Uterus (tissue), 4 donors: Measurements from ENCODE around the gene BAZ1B. TPM values are rescaled to one million over a fixed set of nuclear protein-coding genes. Genes with fewer than 3 reads are reported as not detected.

Experiments
- DNase-seq, 2 donors: peaks; one replicate each; pipeline ENCODE4 v3.0.0-alpha.2; 2019 to 2020
- H3K27ac ChIP-seq, 2 donors: fragments of 200-600 bp; sonication (generic); 1 replicate in 1 of 2; 2 replicates in 1 of 2; pipeline ENCODE4 v1.5.1; 2016 to 2018
- H3K27me3 ChIP-seq, 2 donors: fragments of 200-600 bp; sonication (generic); one replicate each; pipeline ENCODE4 v1.5.1; 2018 to 2019; ENCODE audit warnings: control low read depth in 1 of 2
- H3K36me3 ChIP-seq, 2 donors: fragments of 200-600 bp; sonication (generic); one replicate each; pipeline ENCODE4 v1.5.1; 2019; ENCODE audit warnings: control low read depth in 1 of 2
- H3K4me1 ChIP-seq, 2 donors: fragments of 200-600 bp; sonication (generic); one replicate each; pipeline ENCODE4 v1.5.1; 2018 to 2019; ENCODE audit warnings: control low read depth in 1 of 2
- H3K4me3 ChIP-seq, 2 donors: fragments of 200-600 bp; sonication (generic); 1 replicate in 1 of 2; 2 replicates in 1 of 2; pipeline ENCODE4 v1.5.1; 2018 to 2019; ENCODE audit warnings: mild to moderate bottlenecking in 1 of 2
- H3K9me3 ChIP-seq, 2 donors: fragments of 200-600 bp; sonication (generic); one replicate each; pipeline ENCODE4 v1.5.1; 2019; ENCODE audit warnings: control low read depth in 1 of 2
- CTCF ChIP-seq, 4 experiments: fragments of 200-600 bp in 2 of 4; fragments of 450-650 bp in 2 of 4; sonication (generic) in 2 of 4; IDR thresholded peaks; one replicate each; pipeline ENCODE4 v1.5.1; 2016 to 2019; ENCODE audit warnings: antibody characterized with exemption in 4 of 4, mild to moderate bottlenecking in 2 of 4, moderate library complexity in 1 of 4
- POLR2A ChIP-seq, 2 donors: fragments of 450-650 bp; IDR thresholded peaks; one replicate each; pipeline ENCODE4 v1.6.1; 2016; ENCODE audit warnings: antibody characterized with exemption in 2 of 2, mild to moderate bottlenecking in 1 of 2, moderate library complexity in 1 of 2
- intact Hi-C: fragments of 100-400 bp; cut with DNase I; formaldehyde crosslinking; loops from one replicate; pipeline ENCODE4 v1.15.1; 2023; ENCODE audit warnings: low total_unique reads
- total RNA-seq, 4 donors: library from RNA; depleted of rRNA in 3 of 4; stranded (reverse); fragments of >200 nt in 3 of 4; gene quantifications; one replicate each; pipeline versions ENCODE4 v1.1.0 to v1.2.4, GENCODE V29; 2014 to 2023
- donor health status: DM: yes; HTN: yes; CAD: no.

Gene BAZ1B
- total RNA-seq, 4 donors from 2014 or later: 29.5 to 79.5 (median 59.8) TPM

GRCh38 chr7:73438547-73439409, 83.3 kb downstream of the BAZ1B start:
- no peaks in the 10 kb centered on the region for H3K36me3 ChIP-seq
- TF ChIP-seq POLR2A (IDR thresholded peaks at IDR 0.05): no peak
- no peak for TF ChIP-seq CTCF (IDR thresholded peaks at IDR 0.05)

DNA sequence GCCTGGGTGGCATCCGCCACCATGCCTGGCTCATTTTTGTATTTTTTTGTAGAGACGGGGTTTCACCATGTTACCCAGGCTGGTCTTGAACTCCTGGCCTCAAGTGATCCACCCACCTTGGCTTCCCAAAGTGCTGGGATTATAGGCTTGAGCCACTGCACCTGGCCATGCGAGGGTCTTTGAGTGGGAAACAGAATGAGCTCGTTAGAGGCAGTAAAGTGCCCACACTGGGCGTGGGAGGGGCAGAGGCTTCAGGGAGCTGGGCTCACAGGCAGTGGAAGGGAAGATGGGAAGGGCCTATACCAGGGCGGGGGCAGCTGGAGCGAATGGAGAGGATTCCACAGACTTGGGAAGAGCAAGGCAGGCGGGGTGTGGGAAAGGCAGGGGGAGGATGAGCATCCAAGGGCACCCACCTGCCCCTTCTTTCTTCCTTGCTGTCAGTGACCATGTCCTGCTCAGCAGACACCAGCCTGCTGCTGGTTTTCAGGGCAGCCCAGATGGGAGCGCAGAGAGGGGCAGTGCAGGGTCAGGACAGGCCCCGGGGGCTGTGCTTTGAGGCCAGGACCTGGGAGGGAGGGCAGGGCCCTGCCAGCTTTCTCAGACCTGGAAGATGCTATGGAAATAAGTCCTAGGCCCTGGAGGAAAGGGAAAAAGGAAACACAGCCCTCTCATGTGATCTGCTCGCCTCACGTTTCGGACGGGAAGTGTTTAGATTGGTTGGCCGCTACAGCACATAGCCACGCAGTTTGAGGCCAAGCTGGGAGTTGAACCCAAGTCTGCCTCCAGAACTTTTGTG, 84.3 kb downstream of the BAZ1B start:
- Histone ChIP-seq H3K27ac (no peak overlapping the region), H3K36me3 (no peaks in the 10 kb centered on the region), H3K4me1 (peaks cover 0 to 4% of the 10 kb centered on the region in 2 donors), H3K4me3 (no peak overlapping the region), H3K9me3 (peaks cover 0 to 6% of the 10 kb centered on the region in 2 donors), H3K27me3 (no peaks in the 10 kb centered on the region)
- intact Hi-C loops: no loop called here
- no peak for DNase-seq
- TF ChIP-seq CTCF (IDR thresholded peaks at IDR 0.05) (no peak), POLR2A (IDR thresholded peaks at IDR 0.05) (no peak)

More at GRCh38 chr7:73438547-73439409, 83.3 kb downstream of the BAZ1B start:
- no peak for DNase-seq
- Histone ChIP-seq H3K27me3 (no peaks in the 10 kb centered on the region), H3K4me3 (no peak overlapping the region), H3K9me3 (no peaks in the 10 kb centered on the region), H3K4me1 (peaks cover 0 to 3% of the 10 kb centered on the region in 2 donors), H3K27ac (no peak overlapping the region)
- intact Hi-C loops: no loop called here

GRCh38 chr7:73437091-73437490, 85.0 kb downstream of the BAZ1B start:
- Histone ChIP-seq H3K36me3 (no peaks in the 10 kb centered on the region), H3K4me1 (peaks cover 0 to 4% of the 10 kb centered on the region in 2 donors), H3K27ac (no peak overlapping the region), H3K9me3 (peaks cover 0 to 6% of the 10 kb centered on the region in 2 donors), H3K4me3 (no peak overlapping the region), H3K27me3 (no peaks in the 10 kb centered on the region)
- DNase-seq: no peak
- intact Hi-C loops: no loop called here
- TF ChIP-seq POLR2A (IDR thresholded peaks at IDR 0.05): no peak
- TF ChIP-seq CTCF (IDR thresholded peaks at IDR 0.05): no peak

GRCh38 chr7:73436031-73436929, 85.8 kb downstream of the BAZ1B start:
- intact Hi-C loops: no loop called here
- no peaks in the 10 kb centered on the region for H3K36me3 ChIP-seq

More at GRCh38 chr7:73436031-73436929, 85.8 kb downstream of the BAZ1B start:
- Histone ChIP-seq H3K9me3 (peaks cover 0 to 6% of the 10 kb centered on the region in 2 donors), H3K27ac (no peak overlapping the region), H3K4me3 (no peak overlapping the region), H3K27me3 (peaks cover 0 to 3% of the 10 kb centered on the region in 2 donors), H3K4me1 (peaks cover 0 to 4% of the 10 kb centered on the region in 2 donors)
- DNase-seq: no peak
- no peak for TF ChIP-seq CTCF (IDR thresholded peaks at IDR 0.05)
- TF ChIP-seq POLR2A (IDR thresholded peaks at IDR 0.05): no peak
